Measurements from ENCODE around the gene N4BP2. TPM values are rescaled to one million over a fixed set of nuclear protein-coding genes. Genes with fewer than 3 reads are reported as not detected.

Gene N4BP2
- polyA plus RNA-seq, 4 donors = 20.1 to 27.8 (median 22.7) TPM

DNA sequence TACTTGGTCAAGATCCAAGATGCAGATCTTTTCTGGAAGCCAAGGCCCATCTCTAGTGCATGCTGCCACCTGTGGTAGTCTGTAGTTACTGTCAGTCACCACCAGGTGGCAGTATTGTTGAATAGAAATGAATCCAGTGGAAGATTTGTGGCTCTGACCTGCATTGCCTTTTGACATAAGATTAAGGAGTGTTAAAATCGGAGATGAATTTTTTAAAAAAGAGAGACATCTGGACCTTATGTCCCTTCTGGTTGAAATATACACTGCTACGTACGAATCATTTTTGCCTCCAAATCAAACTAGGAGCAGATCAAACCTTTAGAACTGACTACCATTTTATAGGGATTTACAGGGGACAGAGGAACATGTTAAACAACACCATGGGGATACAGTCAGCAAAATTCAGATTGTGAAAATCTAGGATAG is 93.3 kb downstream of the N4BP2 start:
- DNase-seq (ENCODE audit: low read depth in 4 of 4, low spot score in 2 of 4) = peak in 3 of 4 donors; percentile 11 to 40 (median 18)

DNA sequence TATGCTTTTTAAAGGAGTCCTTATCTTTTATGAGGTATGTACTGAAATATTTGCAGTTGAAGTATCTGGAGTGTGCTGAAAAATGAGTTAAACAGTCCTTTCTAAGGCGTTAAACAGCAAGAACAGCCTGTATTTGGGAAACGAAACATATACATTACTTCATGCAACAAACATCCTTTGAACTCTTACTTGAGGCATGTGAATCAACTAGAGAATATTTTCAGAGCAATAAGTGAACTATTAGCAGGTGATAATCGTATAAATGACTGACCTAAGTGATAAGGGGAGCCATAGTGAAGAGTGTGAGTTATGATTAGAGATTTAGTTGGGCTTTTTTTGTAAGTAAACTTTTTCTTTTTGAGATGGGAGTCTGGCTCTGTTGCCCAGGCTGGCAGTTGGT is 94.3 kb downstream of the N4BP2 start:
- DNase-seq (ENCODE audit: low read depth in 4 of 4, low spot score in 2 of 4) = no peak

DNA sequence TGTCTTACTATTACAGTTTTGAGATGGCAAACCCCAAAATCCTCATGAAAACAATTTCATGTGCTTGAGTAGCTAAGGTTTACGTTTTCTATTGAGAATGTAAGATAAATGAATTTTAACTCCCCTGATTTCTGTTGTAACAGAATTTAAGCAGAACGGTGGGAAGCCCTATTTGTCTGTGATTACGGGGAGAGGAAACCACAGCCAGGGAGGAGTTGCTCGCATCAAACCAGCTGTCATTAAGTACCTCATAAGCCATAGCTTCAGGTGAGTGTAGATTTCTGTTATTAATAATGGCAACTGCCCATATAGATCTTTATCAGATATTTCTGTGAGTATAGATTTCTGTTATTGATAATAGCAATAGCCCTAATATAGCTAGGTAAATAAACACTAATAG is 96.0 kb downstream of the N4BP2 start:
- DNase-seq (ENCODE audit: low read depth in 4 of 4, low spot score in 2 of 4) = no peak

DNA sequence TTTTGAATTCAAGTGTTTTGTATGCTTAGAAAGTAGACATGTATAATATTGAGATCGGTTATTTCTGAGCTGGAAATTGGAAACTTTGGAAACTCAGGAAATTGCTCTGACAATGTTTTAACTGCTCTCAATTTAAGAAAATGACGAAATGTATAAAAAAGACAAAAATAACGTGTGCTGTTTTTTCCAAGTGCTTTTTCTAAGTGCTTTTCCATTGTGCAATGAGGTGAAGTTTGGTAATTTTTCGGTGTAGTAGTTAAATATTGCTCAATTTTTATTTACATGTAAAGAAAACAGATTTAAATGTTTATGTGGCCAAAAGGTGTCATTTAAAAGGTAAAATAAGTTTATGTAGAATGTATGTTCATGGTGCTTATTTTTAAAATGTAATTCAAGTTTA is 100.8 kb downstream of the N4BP2 start:
- DNase-seq (ENCODE audit: low read depth in 4 of 4, low spot score in 2 of 4) = no peak

GRCh38 chr4:40160258-40160657 is 103.6 kb downstream of the N4BP2 start:
- DNase-seq (ENCODE audit: low read depth in 4 of 4, low spot score in 2 of 4) = no peak

DNA sequence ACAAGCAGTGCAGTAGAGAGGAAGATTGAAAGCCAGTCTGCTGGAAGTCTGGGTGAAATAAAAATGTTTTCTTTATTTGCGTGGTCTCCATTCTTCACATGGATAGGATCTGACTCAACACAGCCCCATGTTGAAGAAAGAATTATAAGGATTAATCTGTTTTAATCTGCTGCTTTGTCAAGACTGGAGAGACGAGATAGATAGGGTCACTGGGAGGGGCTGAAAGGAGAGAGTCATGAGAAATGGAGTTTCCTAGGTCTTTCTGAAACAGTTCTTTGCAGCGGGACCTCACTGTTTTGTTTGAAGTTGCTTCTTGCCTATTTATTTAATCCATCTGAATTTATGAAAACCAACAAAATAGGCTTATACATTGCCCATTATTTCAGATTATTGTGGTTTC is 107.8 kb downstream of the N4BP2 start:
- no peak for DNase-seq (ENCODE audit: low read depth in 4 of 4, low spot score in 2 of 4)

GRCh38 chr4:40165916-40166315 is 109.3 kb downstream of the N4BP2 start:
- no peak for DNase-seq (ENCODE audit: low read depth in 4 of 4, low spot score in 2 of 4)

- DNase-seq (ENCODE audit: low read depth in 4 of 4, low spot score in 2 of 4) = no peak
Measured at GRCh38 chr4:40168070-40168469, 111.4 kb downstream of the N4BP2 start.

DNA sequence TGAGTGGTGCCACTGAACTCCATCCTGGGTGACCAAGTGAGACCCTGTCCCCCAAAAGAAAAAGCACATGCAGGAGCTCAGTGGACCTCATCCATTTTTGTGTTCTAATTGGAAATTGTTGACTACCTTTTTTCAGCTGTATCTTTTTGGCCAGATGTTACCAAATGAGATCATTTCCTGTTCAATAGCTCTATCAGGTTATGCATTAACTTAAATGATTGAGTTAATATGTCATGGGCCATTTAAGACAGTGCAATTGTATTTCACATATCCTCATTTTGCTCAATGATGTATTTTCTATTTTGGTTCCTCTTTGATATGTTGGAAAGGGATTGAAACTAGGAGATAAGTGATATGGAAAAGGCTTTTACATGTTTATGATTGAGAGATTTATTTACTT is 113.9 kb downstream of the N4BP2 start:
- DNase-seq (ENCODE audit: low read depth in 4 of 4, low spot score in 2 of 4) = no peak

DNA sequence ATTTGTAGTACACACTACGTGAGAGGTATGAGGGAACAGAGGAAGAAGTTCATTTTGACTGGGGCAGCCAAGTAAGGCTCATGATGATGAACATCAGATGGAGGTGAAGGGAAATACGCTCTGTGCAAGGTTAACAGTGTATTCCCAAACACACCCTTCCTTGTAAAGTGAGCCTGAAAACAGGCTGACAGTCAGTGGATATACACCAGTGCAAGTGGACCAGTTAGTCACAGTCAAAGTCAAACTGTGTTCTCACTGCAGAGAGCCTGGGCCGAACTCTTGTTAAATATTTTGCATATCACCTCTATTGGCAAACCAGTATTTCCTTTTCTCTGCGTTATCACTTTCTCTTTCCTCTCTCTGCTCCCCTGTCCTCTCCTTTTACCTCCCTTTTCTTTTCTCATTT is 116.8 kb downstream of the N4BP2 start:
- DNase-seq (ENCODE audit: low read depth in 4 of 4, low spot score in 2 of 4) = no peak

- no peak for DNase-seq (ENCODE audit: low read depth in 4 of 4, low spot score in 2 of 4)
Measured at GRCh38 chr4:40176602-40177001, 120.0 kb downstream of the N4BP2 start.

GRCh38 chr4:40177591-40177990 is 120.9 kb downstream of the N4BP2 start:
- DNase-seq (ENCODE audit: low read depth in 4 of 4, low spot score in 2 of 4) = no peak

DNA sequence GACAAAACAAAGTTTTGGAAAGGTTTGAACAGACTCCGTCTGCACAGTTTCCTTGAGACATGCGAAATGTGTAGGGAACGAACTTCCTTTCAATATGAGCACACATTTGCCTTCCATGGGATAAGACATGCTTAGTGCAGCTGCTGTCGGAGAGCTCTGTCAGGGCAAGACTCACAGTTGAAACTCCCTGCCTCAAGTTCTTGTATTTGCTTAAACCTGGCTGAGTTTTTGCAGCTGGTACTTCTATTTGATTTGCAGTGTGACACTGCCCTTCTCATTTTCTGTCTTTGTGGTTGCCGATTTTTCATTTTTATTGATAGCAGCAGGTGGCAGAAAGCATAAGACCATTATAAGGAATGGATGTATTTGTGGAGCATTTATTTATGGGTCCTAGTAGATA is 122.0 kb downstream of the N4BP2 start:
- DNase-seq (ENCODE audit: low read depth in 4 of 4, low spot score in 2 of 4) = no peak

- no peak for DNase-seq (ENCODE audit: low read depth in 4 of 4, low spot score in 2 of 4)
Measured at GRCh38 chr4:40179360-40179759, 122.7 kb downstream of the N4BP2 start.

DNA sequence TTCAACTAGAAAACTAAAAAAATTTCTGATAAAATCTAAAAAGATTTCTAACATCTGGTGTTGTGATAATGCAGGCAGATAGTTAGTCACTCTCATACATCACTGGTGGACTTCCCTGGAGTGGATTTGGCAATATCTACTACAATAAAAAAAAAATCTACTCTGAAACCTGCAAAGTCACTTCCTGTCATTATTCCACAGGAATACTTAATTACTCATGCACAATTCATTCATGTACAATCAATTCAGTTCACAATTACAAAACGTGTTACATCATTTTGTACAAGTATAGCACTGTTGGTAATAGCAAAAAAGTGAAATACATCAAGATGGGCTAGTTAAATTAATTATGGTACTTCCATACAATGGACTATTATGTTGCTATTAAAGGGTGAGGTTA is 123.7 kb downstream of the N4BP2 start:
- DNase-seq (ENCODE audit: low read depth in 4 of 4, low spot score in 2 of 4) = no peak

GRCh38 chr4:40182001-40182400 is 125.4 kb downstream of the N4BP2 start:
- DNase-seq (ENCODE audit: low read depth in 4 of 4, low spot score in 2 of 4) = no peak

- no peak for DNase-seq (ENCODE audit: low read depth in 4 of 4, low spot score in 2 of 4)
Measured at GRCh38 chr4:40182954-40183353, 126.3 kb downstream of the N4BP2 start.

DNA sequence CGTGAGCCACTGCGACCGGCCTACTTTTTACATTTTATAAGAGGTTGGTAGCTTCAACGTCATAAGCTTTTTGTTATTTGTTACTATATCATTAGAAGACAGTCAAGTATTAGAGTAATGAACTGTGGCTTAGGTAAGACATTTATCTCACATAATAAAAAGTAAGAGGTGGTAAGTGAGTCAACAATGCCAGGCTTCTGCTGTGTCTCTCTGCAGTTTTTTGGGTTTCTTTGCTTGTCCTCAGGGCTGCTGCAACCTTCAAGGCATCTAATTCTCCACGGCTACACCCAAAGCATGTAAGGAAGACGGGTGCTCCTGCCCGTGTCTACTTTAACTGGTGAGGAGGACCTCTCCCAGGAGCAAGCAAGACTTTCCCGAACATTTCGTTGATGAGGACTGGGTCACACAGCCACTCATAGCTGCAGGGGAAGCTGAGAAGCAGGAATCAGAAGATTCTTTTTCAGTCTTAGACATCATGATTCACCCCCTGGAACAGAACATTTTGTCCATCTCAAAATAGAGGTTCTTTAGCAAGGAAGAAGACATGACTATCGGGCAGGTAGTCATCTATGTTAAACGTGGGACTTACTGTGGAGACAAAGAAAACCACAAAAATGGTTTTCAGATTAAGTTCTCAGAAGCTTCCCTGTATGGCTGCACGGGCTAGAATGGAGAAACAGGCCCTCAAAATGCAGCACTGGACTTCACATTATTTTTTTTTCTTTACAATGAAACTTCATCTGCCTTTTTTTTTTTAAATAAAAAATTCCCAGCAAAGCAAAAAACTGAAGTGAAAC is 127.2 kb downstream of the N4BP2 start:
- DNase-seq (ENCODE audit: low read depth in 4 of 4, low spot score in 2 of 4) = no peak

DNA sequence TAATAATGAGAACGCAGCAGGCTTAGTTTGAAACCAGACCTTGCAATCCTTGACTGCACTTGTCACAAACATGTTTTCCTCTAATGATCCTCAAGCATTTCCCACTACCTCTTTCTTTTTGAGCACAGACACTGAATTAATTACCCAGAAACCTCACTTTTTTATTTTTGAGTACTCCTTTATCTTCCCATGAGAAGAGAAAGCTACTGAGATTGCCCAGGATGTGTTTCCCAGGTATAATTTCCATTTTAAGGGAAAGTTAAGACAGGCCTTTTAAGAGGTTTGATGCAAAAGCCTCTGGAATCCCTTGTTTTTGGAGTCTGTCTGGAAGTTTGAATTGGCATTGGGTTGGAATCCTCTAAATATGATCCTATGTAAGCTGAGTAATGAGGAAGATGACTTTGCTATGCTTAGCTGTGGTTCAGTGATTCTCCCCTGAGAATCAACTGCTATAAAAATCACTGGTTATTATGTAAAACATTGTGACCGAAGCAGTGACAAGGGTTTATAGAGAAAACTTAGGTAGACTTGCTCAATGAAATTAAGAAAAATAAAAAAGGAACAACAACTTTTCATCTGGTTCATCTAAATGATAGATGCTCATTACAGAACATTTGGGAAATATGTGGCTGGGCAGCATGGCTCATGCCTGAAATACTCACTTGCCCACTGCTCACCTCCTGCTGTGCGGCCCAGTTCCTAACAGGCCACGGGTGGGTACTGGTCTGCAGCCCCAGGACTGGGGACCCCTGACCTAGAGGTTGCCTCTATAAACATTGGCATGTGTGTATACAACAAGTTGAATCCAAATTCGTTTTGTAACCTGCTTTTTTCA is 129.4 kb downstream of the N4BP2 start:
- no peak for DNase-seq (ENCODE audit: low read depth in 4 of 4, low spot score in 2 of 4)

GRCh38 chr4:40186665-40187014 is 130.0 kb downstream of the N4BP2 start:
- no peak for DNase-seq (ENCODE audit: low read depth in 4 of 4, low spot score in 2 of 4)

- DNase-seq (ENCODE audit: low read depth in 4 of 4, low spot score in 2 of 4) = no peak
Measured at GRCh38 chr4:40187386-40187906, 130.8 kb downstream of the N4BP2 start.

GRCh38 chr4:40190019-40190418 is 133.4 kb downstream of the N4BP2 start:
- no peak for DNase-seq (ENCODE audit: low read depth in 4 of 4, low spot score in 2 of 4)
